GM23338 (cell line): ENCODE results near the gene ZNF543. TPM values are rescaled to one million over a fixed set of nuclear protein-coding genes. Genes with fewer than 3 reads are reported as not detected.
A peak's percentile ranks its signal among the peaks of the same experiment; 100 is the strongest.

Experiments used
- ATAC-seq: fragments of 200-7000 bp; cut with Tn5 transposase; 3 replicates; pipeline ENCODE4 v1.9.1; 2020
- DNase-seq: peaks from one replicate; pipeline ENCODE4 v3.0.0-alpha.2; 2015; ENCODE audit warnings: low spot score
- H2AFZ ChIP-seq: fragments of 200-600 bp; sonication (generic); 2 replicates; pipeline ENCODE4 v1.8.0; 2016; ENCODE audit warnings: antibody characterized with exemption, mild to moderate bottlenecking, moderate library complexity
- H3F3A ChIP-seq: fragments of 200-600 bp; sonication (generic); replicated peaks from 2 replicates; pipeline ENCODE4 v1.8.0; 2017; ENCODE audit warnings: antibody characterized with exemption, mixed run types, low read depth
- H3K27ac ChIP-seq: fragments of 200-600 bp; sonication (generic); 2 replicates; pipeline ENCODE4 v1.6.1; 2016; ENCODE audit warnings: low read depth
- H3K27me3 ChIP-seq: fragments of 200-600 bp; sonication (generic); 2 replicates; pipeline ENCODE4 v1.8.0; 2016; ENCODE audit warnings: mild to moderate bottlenecking, mixed run types, moderate library complexity; ENCODE audit not compliant: insufficient read depth
- H3K36me3 ChIP-seq: fragments of 200-600 bp; sonication (generic); 2 replicates; pipeline ENCODE4 v1.8.0; 2016; ENCODE audit warnings: mild to moderate bottlenecking; ENCODE audit not compliant: insufficient read depth
- H3K4me1 ChIP-seq: fragments of 200-600 bp; sonication (generic); 2 replicates; pipeline ENCODE4 v1.8.0; 2016; ENCODE audit warnings: mild to moderate bottlenecking, moderate library complexity; ENCODE audit not compliant: insufficient read depth
- H3K4me2 ChIP-seq: fragments of 200-600 bp; sonication (generic); 2 replicates; pipeline ENCODE4 v1.7.1; 2017; ENCODE audit warnings: mixed run types
- H3K4me3 ChIP-seq: fragments of 200-600 bp; sonication (generic); 2 replicates; pipeline ENCODE4 v1.6.1; 2016; ENCODE audit warnings: mixed run types
- H3K79me2 ChIP-seq: fragments of 200-600 bp; sonication (generic); replicated peaks from 2 replicates; pipeline ENCODE4 v1.8.0; 2017; ENCODE audit warnings: mild to moderate bottlenecking; ENCODE audit not compliant: insufficient read depth
- H3K9me2 ChIP-seq: fragments of 200-600 bp; sonication (generic); 2 replicates; pipeline ENCODE4 v1.8.0; 2017; ENCODE audit not compliant: insufficient read depth
- H4K20me1 ChIP-seq: fragments of 200-600 bp; sonication (generic); replicated peaks from 2 replicates; pipeline ENCODE4 v1.8.0; 2017; ENCODE audit warnings: mild to moderate bottlenecking; ENCODE audit not compliant: insufficient read depth
- H3K27ac Mint-ChIP-seq: 2 replicates; pipeline ENCODE4 v1.8.0; 2020; ENCODE audit warnings: inconsistent platforms, mild to moderate bottlenecking, moderate library complexity, mixed read lengths
- H3K27me3 Mint-ChIP-seq: 3 replicates; pipeline ENCODE4 v1.8.0; 2022; ENCODE audit warnings: low read depth, mild to moderate bottlenecking, moderate library complexity, mixed read lengths, inconsistent platforms; ENCODE audit not compliant: insufficient read depth, poor library complexity
- H3K36me3 Mint-ChIP-seq: 3 replicates; pipeline ENCODE4 v1.8.0; 2021; ENCODE audit warnings: low read depth, mild to moderate bottlenecking, inconsistent platforms, moderate library complexity, mixed read lengths
- H3K4me1 Mint-ChIP-seq: 3 replicates; pipeline ENCODE4 v1.8.0; 2020; ENCODE audit warnings: mild to moderate bottlenecking, inconsistent platforms, mixed read lengths
- H3K4me3 Mint-ChIP-seq: 3 replicates; pipeline ENCODE4 v1.8.0; 2021; ENCODE audit warnings: moderate library complexity, mild to moderate bottlenecking, inconsistent platforms, mixed read lengths
- H3K9me3 Mint-ChIP-seq: 3 replicates; pipeline ENCODE4 v1.8.0; 2020; ENCODE audit warnings: moderate library complexity, mild to moderate bottlenecking, inconsistent platforms, mixed read lengths
- CREB1 ChIP-seq: fragments of 250-450 bp; sonication (Bioruptor Pico); IDR thresholded peaks from 2 replicates; pipeline ENCODE4 v1.5.0; 2020; ENCODE audit warnings: low read depth, mild to moderate bottlenecking, moderate library complexity
- EZH2 ChIP-seq: fragments of 200-600 bp; sonication (generic); IDR thresholded peaks from one replicate; pipeline ENCODE4 v1.8.0; 2017; ENCODE audit warnings: antibody characterized with exemption, mild to moderate bottlenecking, low read depth; ENCODE audit not compliant: unreplicated experiment
- EZH2phosphoT487 ChIP-seq: fragments of 200-600 bp; sonication (generic); IDR thresholded peaks from one replicate; pipeline ENCODE4 v1.8.1; 2018; ENCODE audit warnings: antibody characterized with exemption; ENCODE audit not compliant: unreplicated experiment
- JUNB ChIP-seq: IDR thresholded peaks from one replicate; pipeline ENCODE4 v1.6.1; 2016; ENCODE audit warnings: antibody characterized with exemption; ENCODE audit not compliant: unreplicated experiment
- NANOG ChIP-seq: IDR thresholded peaks from 2 replicates; pipeline ENCODE4 v1.6.1; 2016; ENCODE audit warnings: antibody characterized with exemption, borderline replicate concordance
- POLR2AphosphoS5 ChIP-seq: IDR thresholded peaks from 2 replicates; pipeline ENCODE4 v1.6.1; 2016; ENCODE audit warnings: antibody characterized with exemption, low read depth
- STAT1 ChIP-seq: IDR thresholded peaks from one replicate; pipeline ENCODE4 v1.6.1; 2016; ENCODE audit warnings: antibody characterized with exemption; ENCODE audit not compliant: unreplicated experiment
- ZNF114 ChIP-seq: fragments of 250-450 bp; sonication (Bioruptor Pico); IDR thresholded peaks from 2 replicates; pipeline ENCODE4 v1.5.0; 2020; ENCODE audit warnings: mild to moderate bottlenecking, moderate library complexity
- ZNF331 ChIP-seq: fragments of 250-450 bp; sonication (Bioruptor Pico); IDR thresholded peaks from 2 replicates; pipeline ENCODE4 v1.5.0; 2020; ENCODE audit warnings: low read depth, mild to moderate bottlenecking, moderate library complexity
- polyA plus RNA-seq: library from polyadenylated mRNA; unstranded; fragments of >200 nt; fragmentation: Nextera tagmentation; extraction: Ambion mirVana; gene quantifications from 2 replicates; pipeline ENCODE4 v1.2.1, GENCODE V29; 2016
- total RNA-seq: library from RNA; depleted of rRNA; stranded (reverse); fragments of >200 nt; shearing (Covaris generic); gene quantifications from 2 replicates; pipeline ENCODE4 v1.2.3, GENCODE V29; 2014
- TF ChIP-seq, protein P1 (sequence below): fragments of 250-450 bp; sonication (Bioruptor Pico); IDR thresholded peaks from 2 replicates; pipeline ENCODE4 v1.5.0; 2020; ENCODE audit warnings: mild to moderate bottlenecking, moderate library complexity
- TF ChIP-seq, protein P2 (sequence below): IDR thresholded peaks from one replicate; pipeline ENCODE4 v1.6.1; 2018; ENCODE audit warnings: antibody characterized with exemption; ENCODE audit not compliant: unreplicated experiment
- TF ChIP-seq, protein P3 (sequence below): IDR thresholded peaks from 2 replicates; pipeline ENCODE4 v1.6.1; 2016; ENCODE audit warnings: antibody characterized with exemption
- TF ChIP-seq, protein P4 (sequence below), 2 experiments: fragments of 200-600 bp in 1 of 2; sonication (generic) in 1 of 2; conservative IDR thresholded peaks; 2 replicates each; pipeline versions ENCODE4 v1.5.1 to v1.6.1; 2016 to 2017; ENCODE audit warnings: antibody characterized with exemption in 2 of 2, low read depth in 2 of 2, mild to moderate bottlenecking in 2 of 2, moderate library complexity in 1 of 2

ZNF543 gene
- total and polyA plus RNA-seq, 2 experiments from 2014 or later, result 2.4 to 10.3 TPM

DNA sequence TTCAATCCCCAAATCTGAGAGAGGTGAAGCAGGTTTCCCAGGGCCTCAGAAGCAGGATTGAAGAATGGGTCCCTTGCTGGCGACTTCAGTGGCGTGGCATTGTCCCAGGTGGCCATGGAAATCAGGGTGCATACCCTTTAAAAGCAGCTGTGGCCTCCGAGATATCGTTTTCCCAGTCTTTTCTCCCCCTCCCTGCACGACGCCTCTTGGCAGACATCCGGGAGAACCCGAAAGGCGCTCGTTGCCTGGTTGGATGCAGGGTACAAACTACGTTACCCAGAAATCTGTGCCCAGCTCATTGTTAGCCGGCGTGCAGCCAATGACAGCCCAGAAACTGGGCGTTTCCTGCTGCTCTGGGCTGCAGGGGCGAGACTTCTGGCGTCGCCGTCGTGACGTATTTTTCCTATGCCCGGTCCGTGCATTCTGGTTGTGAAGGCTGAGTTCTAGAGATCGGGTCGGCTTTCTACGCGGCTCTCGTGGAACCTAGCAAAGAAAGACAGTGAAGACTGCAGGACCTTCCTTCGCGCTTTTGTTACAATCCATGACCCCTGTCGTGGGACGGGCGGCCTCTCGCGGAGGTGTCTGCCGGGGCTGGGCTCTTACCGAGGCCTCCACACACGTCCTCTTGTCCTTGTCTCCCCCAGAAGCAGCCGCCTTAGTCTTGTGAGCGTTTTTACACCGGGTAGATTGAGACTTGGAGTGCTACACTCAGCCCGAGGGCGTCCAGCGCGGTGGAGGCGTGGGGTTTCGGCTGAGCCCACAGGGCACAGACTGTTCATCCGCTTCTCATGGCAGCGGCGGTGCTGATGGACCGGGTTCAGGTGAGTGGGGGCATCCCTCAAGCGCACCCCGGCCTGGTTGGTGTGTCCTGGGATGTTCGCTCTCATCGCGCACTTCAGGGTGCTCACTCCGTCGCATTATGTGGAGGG lies 30.9 kb downstream of the ZNF543 start, which contains the start of gene ZNF304:
ZNF304 (plus strand) TSS at position 395 of the 929 bp plus-strand sequence; CDS start at position 789, 394 bp downstream.
- TF ChIP-seq POLR2AphosphoS5 (peak; percentile 69), NANOG (no peak), CREB1 (CRISPR knock-in tag) (peak; percentile 95), STAT1 (no peak), EZH2phosphoT487 (no peak), JUNB (no peak), ZNF331 (CRISPR knock-in tag) (no peak), ZNF114 (CRISPR knock-in tag) (no peak), EZH2 (no peak)
- TF ChIP-seq, protein P1, sequence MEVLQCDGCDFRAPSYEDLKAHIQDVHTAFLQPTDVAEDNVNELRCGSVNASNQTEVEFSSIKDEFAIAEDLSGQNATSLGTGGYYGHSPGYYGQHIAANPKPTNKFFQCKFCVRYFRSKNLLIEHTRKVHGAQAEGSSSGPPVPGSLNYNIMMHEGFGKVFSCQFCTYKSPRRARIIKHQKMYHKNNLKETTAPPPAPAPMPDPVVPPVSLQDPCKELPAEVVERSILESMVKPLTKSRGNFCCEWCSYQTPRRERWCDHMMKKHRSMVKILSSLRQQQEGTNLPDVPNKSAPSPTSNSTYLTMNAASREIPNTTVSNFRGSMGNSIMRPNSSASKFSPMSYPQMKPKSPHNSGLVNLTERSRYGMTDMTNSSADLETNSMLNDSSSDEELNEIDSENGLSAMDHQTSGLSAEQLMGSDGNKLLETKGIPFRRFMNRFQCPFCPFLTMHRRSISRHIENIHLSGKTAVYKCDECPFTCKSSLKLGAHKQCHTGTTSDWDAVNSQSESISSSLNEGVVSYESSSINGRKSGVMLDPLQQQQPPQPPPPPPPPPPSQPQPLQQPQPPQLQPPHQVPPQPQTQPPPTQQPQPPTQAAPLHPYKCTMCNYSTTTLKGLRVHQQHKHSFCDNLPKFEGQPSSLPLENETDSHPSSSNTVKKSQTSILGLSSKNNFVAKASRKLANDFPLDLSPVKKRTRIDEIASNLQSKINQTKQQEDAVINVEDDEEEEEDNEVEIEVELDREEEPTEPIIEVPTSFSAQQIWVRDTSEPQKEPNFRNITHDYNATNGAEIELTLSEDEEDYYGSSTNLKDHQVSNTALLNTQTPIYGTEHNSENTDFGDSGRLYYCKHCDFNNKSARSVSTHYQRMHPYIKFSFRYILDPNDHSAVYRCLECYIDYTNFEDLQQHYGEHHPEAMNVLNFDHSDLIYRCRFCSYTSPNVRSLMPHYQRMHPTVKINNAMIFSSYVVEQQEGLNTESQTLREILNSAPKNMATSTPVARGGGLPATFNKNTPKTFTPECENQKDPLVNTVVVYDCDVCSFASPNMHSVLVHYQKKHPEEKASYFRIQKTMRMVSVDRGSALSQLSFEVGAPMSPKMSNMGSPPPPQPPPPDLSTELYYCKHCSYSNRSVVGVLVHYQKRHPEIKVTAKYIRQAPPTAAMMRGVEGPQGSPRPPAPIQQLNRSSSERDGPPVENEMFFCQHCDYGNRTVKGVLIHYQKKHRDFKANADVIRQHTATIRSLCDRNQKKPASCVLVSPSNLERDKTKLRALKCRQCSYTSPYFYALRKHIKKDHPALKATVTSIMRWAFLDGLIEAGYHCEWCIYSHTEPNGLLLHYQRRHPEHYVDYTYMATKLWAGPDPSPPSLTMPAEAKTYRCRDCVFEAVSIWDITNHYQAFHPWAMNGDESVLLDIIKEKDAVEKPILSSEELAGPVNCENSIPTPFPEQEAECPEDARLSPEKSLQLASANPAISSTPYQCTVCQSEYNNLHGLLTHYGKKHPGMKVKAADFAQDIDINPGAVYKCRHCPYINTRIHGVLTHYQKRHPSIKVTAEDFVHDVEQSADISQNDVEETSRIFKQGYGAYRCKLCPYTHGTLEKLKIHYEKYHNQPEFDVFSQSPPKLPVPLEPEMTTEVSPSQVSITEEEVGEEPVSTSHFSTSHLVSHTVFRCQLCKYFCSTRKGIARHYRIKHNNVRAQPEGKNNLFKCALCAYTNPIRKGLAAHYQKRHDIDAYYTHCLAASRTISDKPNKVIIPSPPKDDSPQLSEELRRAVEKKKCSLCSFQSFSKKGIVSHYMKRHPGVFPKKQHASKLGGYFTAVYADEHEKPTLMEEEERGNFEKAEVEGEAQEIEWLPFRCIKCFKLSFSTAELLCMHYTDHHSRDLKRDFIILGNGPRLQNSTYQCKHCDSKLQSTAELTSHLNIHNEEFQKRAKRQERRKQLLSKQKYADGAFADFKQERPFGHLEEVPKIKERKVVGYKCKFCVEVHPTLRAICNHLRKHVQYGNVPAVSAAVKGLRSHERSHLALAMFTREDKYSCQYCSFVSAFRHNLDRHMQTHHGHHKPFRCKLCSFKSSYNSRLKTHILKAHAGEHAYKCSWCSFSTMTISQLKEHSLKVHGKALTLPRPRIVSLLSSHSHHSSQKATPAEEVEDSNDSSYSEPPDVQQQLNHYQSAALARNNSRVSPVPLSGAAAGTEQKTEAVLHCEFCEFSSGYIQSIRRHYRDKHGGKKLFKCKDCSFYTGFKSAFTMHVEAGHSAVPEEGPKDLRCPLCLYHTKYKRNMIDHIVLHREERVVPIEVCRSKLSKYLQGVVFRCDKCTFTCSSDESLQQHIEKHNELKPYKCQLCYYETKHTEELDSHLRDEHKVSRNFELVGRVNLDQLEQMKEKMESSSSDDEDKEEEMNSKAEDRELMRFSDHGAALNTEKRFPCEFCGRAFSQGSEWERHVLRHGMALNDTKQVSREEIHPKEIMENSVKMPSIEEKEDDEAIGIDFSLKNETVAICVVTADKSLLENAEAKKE (CRISPR knock-in tag), result no peak
- TF ChIP-seq, protein P2, sequence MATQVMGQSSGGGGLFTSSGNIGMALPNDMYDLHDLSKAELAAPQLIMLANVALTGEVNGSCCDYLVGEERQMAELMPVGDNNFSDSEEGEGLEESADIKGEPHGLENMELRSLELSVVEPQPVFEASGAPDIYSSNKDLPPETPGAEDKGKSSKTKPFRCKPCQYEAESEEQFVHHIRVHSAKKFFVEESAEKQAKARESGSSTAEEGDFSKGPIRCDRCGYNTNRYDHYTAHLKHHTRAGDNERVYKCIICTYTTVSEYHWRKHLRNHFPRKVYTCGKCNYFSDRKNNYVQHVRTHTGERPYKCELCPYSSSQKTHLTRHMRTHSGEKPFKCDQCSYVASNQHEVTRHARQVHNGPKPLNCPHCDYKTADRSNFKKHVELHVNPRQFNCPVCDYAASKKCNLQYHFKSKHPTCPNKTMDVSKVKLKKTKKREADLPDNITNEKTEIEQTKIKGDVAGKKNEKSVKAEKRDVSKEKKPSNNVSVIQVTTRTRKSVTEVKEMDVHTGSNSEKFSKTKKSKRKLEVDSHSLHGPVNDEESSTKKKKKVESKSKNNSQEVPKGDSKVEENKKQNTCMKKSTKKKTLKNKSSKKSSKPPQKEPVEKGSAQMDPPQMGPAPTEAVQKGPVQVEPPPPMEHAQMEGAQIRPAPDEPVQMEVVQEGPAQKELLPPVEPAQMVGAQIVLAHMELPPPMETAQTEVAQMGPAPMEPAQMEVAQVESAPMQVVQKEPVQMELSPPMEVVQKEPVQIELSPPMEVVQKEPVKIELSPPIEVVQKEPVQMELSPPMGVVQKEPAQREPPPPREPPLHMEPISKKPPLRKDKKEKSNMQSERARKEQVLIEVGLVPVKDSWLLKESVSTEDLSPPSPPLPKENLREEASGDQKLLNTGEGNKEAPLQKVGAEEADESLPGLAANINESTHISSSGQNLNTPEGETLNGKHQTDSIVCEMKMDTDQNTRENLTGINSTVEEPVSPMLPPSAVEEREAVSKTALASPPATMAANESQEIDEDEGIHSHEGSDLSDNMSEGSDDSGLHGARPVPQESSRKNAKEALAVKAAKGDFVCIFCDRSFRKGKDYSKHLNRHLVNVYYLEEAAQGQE, result no peak
- TF ChIP-seq, protein P3, sequence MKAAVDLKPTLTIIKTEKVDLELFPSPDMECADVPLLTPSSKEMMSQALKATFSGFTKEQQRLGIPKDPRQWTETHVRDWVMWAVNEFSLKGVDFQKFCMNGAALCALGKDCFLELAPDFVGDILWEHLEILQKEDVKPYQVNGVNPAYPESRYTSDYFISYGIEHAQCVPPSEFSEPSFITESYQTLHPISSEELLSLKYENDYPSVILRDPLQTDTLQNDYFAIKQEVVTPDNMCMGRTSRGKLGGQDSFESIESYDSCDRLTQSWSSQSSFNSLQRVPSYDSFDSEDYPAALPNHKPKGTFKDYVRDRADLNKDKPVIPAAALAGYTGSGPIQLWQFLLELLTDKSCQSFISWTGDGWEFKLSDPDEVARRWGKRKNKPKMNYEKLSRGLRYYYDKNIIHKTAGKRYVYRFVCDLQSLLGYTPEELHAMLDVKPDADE, result peak; percentile 90
- TF ChIP-seq, protein P4, sequence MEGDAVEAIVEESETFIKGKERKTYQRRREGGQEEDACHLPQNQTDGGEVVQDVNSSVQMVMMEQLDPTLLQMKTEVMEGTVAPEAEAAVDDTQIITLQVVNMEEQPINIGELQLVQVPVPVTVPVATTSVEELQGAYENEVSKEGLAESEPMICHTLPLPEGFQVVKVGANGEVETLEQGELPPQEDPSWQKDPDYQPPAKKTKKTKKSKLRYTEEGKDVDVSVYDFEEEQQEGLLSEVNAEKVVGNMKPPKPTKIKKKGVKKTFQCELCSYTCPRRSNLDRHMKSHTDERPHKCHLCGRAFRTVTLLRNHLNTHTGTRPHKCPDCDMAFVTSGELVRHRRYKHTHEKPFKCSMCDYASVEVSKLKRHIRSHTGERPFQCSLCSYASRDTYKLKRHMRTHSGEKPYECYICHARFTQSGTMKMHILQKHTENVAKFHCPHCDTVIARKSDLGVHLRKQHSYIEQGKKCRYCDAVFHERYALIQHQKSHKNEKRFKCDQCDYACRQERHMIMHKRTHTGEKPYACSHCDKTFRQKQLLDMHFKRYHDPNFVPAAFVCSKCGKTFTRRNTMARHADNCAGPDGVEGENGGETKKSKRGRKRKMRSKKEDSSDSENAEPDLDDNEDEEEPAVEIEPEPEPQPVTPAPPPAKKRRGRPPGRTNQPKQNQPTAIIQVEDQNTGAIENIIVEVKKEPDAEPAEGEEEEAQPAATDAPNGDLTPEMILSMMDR (conservative IDR thresholded peaks at IDR 0.05; ENCODE audit: low read depth in 2 of 2), result no peak
- Mint-ChIP-seq H3K4me1 (peaks cover 13% of the 10 kb centered on the region), H3K27me3 (peaks cover 16% of the 10 kb centered on the region), H3K27ac (peak within 1 kb of the TSS; percentile 97), H3K36me3 (peaks cover 23% of the 10 kb centered on the region), H3K4me3 (peak within 1 kb of the TSS; percentile 99), H3K9me3 (no peaks in the 10 kb centered on the region; the same call in 2 of the 3 replicates)
- H3K9me2 ChIP-seq, result no peaks in the 10 kb centered on the region
- ATAC-seq (peak; percentile 100), DNase-seq (peak; percentile 98)
- H3K4me2 ChIP-seq, result peak within 1 kb of the TSS; percentile 98
- peak within 1 kb of the TSS; percentile 96 for H2AFZ ChIP-seq
- no peaks in the 10 kb centered on the region for H3K27me3 ChIP-seq
- H3K36me3 ChIP-seq, result no peaks in the 10 kb centered on the region; the same call in 1 of the 2 replicates
- H3K79me2 ChIP-seq, result peaks cover 28% of the 10 kb centered on the region
- peak within 1 kb of the TSS; percentile 98 for H3K4me3 ChIP-seq
- 0 out of 2 replicates have a peak, but pooled peaks cover 2% of the 10 kb centered on the region for H4K20me1 ChIP-seq
- no peaks in the 10 kb centered on the region for H3F3A ChIP-seq
- peaks cover 13% of the 10 kb centered on the region for H3K4me1 ChIP-seq
- H3K27ac ChIP-seq, result no peak within 1 kb of the TSS
